AG04450 (cell line): Measurements from ENCODE around the gene FRK. TPM values are rescaled to one million over a fixed set of nuclear protein-coding genes. Genes with fewer than 3 reads are reported as not detected.

Source experiments
- CTCF ChIA-PET: fragments of 300-600, 350-600 bp; formaldehyde crosslinking; extraction: SDS; loops from one replicate; lab custom pipeline; 2022; ENCODE audit warnings: antibody characterized with exemption, inconsistent platforms; lab: Charles Lee
- POLR2A ChIA-PET: fragments of 350-600 bp; formaldehyde crosslinking; extraction: SDS; loops from one replicate; lab custom pipeline; 2021; ENCODE audit warnings: antibody characterized with exemption, inconsistent platforms; lab: Yijun Ruan, JAX
- DNase-seq: peaks from one replicate; pipeline ENCODE4 v3.0.0-alpha.2; 2011; ENCODE audit warnings: low read depth, low spot score
- H3K27ac ChIP-seq: one replicate; pipeline ENCODE4 v1.5.1; 2012; ENCODE audit warnings: low read depth, low read length, control low read depth
- H3K27me3 ChIP-seq: one replicate; pipeline ENCODE4 v1.6.0; 2012; ENCODE audit warnings: low read length; ENCODE audit not compliant: control insufficient read depth, insufficient read depth
- H3K4me3 ChIP-seq: 2 replicates; pipeline ENCODE4 v1.5.1; 2011; ENCODE audit warnings: mild to moderate bottlenecking, low read depth, low read length, control low read depth
- H3K9me3 ChIP-seq: 2 replicates; pipeline ENCODE4 v1.5.1; 2012; ENCODE audit warnings: low read length; ENCODE audit not compliant: control insufficient read depth, insufficient read depth
- CTCF ChIP-seq: IDR thresholded peaks from 2 replicates; pipeline ENCODE4 v1.5.1; 2011; ENCODE audit warnings: low read depth, low read length, control low read depth, inconsistent platforms
- polyA plus RNA-seq: library from polyadenylated mRNA; depleted of rRNA; stranded (reverse); fragments of >200 nt; gene quantifications from 2 replicates; pipeline ENCODE4 v1.2.3, GENCODE V29; 2011

FRK gene
- polyA plus RNA-seq, 1 experiment = 0.43 TPM

GRCh38 chr6:116012951-116013350 lies 47.7 kb downstream of the FRK start:
- POLR2A ChIA-PET = interaction anchor here (0.9 to 1.6 kb wide), 3 partner anchors 61 to 88 kb away, joined by 3 to 9 read pairs (median 8); partner anchors contain the start of gene NT5DC1
- H3K27ac ChIP-seq = no peak overlapping the region
- no peak for TF ChIP-seq CTCF
- H3K4me3 ChIP-seq = no peak overlapping the region
- no peak for DNase-seq
- CTCF ChIA-PET = interaction anchor here (1.0 to 8.5 kb wide), 10 partner anchors 10 to 104 kb away, joined by 3 to 160 read pairs (median 22); partner anchors contain the start of genes FRK and NT5DC1
- H3K9me3 ChIP-seq = no peaks in the 10 kb centered on the region
- no peaks in the 10 kb centered on the region for H3K27me3 ChIP-seq

GRCh38 chr6:116012471-116012949 lies 48.2 kb downstream of the FRK start:
- H3K4me3 ChIP-seq = no peak overlapping the region
- ChIA-PET CTCF (interaction anchor here (1.0 to 8.5 kb wide), 13 partner anchors 11 to 104 kb away, joined by 3 to 160 read pairs (median 15); partner anchors contain the start of genes FRK and NT5DC1), POLR2A (interaction anchor here (0.9 to 1.6 kb wide), 3 partner anchors 61 to 88 kb away, joined by 3 to 9 read pairs (median 8); partner anchors contain the start of gene NT5DC1)

GRCh38 chr6:116011520-116011919 lies 49.2 kb downstream of the FRK start:
- TF ChIP-seq CTCF = no peak
- no peaks in the 10 kb centered on the region for H3K27me3 ChIP-seq
- no peaks in the 10 kb centered on the region for H3K9me3 ChIP-seq
- no peak overlapping the region for H3K27ac ChIP-seq
- CTCF ChIA-PET = interaction anchor here (0.6 to 8.5 kb wide), 46 partner anchors 7 to 1261 kb away, joined by 3 to 160 read pairs (median 4); partner anchors contain the start of genes FRK and NT5DC1
- DNase-seq = no peak
- POLR2A ChIA-PET = no interaction called here
- H3K4me3 ChIP-seq = no peak overlapping the region

More at GRCh38 chr6:116012471-116012949, 48.2 kb downstream of the FRK start:
- no peaks in the 10 kb centered on the region for H3K27me3 ChIP-seq
- H3K9me3 ChIP-seq = no peaks in the 10 kb centered on the region
- peak; percentile 45 for DNase-seq
- no peak overlapping the region for H3K27ac ChIP-seq
- TF ChIP-seq CTCF = no peak

GRCh38 chr6:116010790-116011401 lies 49.8 kb downstream of the FRK start:
- CTCF ChIA-PET = interaction anchor here (0.6 to 8.5 kb wide), 44 partner anchors 8 to 226 kb away, joined by 3 to 160 read pairs (median 5); partner anchors contain the start of genes FRK and NT5DC1
- H3K9me3 ChIP-seq = no peaks in the 10 kb centered on the region
- no peaks in the 10 kb centered on the region for H3K27me3 ChIP-seq
- no peak overlapping the region for H3K4me3 ChIP-seq
- POLR2A ChIA-PET = no interaction called here
- TF ChIP-seq CTCF = peak; percentile 89
- H3K27ac ChIP-seq = no peak overlapping the region
- DNase-seq = peak; percentile 39

- CTCF ChIA-PET = interaction anchor here (0.8 to 8.5 kb wide), 17 partner anchors 8 to 144 kb away, joined by 3 to 160 read pairs (median 7); partner anchors contain the start of genes FRK and NT5DC1
- POLR2A ChIA-PET = no interaction called here
- Histone ChIP-seq H3K27ac (no peak overlapping the region), H3K9me3 (no peaks in the 10 kb centered on the region), H3K27me3 (no peaks in the 10 kb centered on the region), H3K4me3 (no peak overlapping the region)
- no peak for TF ChIP-seq CTCF
- no peak for DNase-seq
These were observed 50.3 kb downstream of the FRK start for GRCh38 chr6:116010386-116010785.
